Fibroblast of gingiva (primary cell): Measurements from ENCODE around the gene FAM72C.
"Not testable (repeated sequence)": the region's sequence is repeated elsewhere in the genome, so short reads cannot be mapped to it uniquely, and the experiment has no call there.

Source experiments
- DNase-seq: peaks from one replicate; pipeline ENCODE4 v3.0.0-alpha.2; 2011; ENCODE audit warnings: low read depth

FAM72C gene

DNA sequence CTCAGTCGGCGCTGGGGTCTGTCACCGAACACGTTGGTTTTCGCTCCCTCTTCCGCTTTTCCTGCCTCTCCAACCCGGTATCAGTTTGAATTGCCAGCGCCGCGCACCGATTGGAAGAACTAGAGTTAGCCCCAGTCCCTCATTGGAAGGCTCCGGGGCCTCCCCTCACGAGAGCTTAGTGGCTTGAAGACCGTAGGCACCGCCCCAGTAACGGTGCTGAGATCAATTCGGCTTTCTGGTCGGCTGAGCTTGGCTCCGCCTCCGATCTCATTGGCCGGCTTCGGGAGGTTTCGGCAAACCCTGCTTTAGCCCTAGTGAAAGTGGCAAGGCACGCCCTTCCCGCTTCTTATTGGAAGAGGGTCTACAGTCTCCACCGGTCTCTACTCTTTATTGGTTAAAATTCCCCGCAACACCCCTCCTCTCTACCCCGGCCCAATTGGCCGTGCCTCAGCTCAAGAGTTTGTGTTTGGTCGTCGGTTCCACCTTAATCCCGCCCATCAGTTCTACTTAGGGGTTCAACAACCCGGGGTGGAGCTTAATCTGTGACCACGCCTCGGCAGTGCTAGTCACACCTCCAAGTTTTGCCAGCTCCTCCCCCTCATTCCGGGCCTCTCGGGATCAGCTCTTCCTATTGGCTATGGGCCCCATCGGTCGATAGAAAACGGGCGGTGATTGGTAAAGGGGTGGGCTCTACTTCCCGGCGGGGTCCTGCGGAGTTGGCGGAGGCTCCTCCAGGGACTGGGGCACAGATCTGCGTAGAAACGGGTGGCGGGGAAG, at the start of gene FAM72C:
FAM72C (minus strand) TSS at position 63 of the 777 bp plus-strand sequence. CDS start 845 bp downstream, outside the sequence.
- not testable (repeated sequence) for DNase-seq

DNA sequence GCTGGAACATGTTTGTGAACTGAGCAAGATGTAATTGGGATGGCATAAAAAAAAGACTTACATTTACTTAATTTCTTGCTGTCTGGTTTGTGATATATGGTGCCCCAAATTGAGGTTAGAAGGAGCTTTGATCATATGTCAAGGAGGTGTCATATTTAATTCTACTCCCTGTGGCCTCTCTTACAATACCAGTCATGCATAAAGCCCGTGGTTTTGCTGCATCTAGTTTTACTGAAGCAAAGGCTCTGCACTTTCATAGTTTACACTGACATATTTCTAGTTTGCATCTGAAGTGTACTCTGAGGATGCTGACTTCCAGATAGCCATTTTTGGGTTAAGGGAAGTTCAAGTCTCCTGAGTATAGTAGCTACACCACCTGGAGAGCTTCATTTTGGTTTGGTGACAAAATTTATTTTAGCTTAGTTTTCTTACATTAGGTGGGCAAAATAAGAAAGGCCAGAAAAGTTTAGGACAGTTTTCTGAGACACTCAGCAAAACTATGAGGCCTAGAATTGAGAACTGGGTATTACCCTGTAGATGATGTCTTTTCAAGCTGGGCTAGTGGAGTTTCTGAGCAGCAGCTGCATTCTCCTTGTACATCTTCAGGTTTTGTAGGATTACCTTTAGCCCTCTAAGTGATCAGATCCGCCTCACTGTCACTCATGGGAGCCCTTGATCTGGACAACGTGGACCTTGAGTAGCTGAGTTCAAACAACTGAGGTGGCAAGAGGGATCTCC, 48.4 kb upstream of the FAM72C start:
- DNase-seq = not testable (repeated sequence)

DNA sequence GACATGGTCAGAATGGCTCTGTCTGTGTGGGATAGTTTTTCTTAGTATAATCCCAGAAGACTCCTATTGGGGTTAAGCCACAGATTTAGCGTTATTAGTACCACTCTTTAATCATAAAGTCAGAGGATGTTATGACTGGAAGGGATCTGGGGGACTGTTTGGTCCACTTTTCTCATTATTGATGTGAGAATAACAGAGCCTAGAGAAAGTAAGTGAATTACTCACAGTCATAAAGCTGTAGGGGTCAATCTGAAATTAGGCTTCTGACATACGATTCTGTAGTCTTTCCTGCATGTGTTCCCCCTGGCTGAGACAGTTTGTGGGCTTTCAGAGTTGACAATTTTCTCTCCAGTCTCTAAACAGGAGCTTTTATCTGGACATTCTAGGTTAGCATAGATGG, 47.3 kb upstream of the FAM72C start:
- DNase-seq = not testable (repeated sequence)

DNA sequence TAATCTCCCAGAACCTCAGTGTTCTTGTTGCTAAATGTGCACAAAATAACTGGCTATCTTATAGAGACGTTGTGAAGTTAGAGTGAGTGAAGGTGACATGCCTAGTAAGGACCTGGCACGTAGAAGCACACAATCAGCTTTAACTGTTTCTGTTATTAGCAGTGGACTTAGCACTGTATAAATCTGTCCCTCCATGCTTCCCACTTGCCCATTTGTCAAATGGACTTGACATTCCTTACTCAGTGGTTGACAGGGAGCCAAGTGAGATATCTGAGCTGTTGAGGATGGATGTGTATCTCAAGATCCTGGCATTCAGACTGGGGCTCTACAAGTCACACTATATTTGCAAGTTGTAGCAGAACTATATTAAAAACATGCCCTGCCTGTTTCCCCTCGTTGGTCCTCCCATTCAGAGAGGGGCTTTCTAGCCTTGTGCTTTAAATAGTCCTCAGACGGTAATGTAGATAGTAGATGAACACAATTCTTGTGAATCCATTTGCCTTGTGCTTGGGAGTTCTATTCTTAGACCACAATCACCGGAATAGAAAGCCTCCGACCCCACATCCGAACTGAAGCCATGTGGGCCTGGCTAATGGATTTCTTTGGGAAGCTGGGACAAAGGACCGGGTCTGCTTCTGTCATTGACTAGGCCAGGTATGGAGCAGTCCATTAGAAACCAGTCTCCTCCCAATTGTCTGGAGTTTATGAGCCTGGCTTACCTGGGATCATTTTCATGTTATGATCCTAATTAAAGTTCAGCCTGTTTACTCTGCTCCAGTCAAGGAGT, 43.6 kb upstream of the FAM72C start:
- not testable (repeated sequence) for DNase-seq

DNA sequence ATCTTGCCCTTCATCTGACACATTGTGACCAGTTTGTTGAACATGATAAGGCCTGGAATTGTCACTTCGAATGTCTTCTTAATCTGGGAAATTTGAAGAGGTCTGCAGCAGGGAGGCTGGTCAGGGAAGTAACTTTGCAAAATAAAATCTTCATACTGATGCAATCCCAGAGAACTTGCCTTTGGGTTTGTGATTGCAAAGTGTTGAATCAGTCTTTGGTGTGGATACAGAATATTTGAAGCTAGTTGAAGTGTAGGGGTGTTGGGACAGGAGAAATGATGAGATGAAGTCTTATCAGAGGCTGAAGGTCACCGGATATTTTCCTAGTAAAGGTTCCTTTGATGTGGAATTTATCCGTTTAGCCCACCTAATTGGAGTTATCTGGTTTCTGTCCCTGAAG, 42.7 kb upstream of the FAM72C start:
- not testable (repeated sequence) for DNase-seq

DNA sequence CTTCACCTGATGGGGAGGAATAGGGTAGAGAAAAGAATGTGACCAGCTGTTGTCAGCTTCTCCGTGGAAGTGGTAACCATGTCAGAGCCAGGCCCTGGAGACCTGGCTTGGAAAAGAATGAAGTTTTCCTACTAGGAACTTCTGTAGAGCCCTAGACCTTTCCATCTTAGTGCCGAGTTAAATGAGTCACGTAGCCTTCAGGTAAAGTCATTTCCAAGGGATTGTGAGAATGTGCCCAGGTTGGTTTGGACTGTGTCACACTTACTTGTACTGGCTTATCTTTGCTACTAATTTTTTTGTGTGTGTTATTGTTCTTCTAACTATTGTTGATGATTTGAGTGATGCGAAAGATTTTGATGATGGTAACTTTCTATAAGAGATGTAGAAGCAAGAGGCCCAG, 42.3 kb upstream of the FAM72C start:
- DNase-seq = not testable (repeated sequence)

DNA sequence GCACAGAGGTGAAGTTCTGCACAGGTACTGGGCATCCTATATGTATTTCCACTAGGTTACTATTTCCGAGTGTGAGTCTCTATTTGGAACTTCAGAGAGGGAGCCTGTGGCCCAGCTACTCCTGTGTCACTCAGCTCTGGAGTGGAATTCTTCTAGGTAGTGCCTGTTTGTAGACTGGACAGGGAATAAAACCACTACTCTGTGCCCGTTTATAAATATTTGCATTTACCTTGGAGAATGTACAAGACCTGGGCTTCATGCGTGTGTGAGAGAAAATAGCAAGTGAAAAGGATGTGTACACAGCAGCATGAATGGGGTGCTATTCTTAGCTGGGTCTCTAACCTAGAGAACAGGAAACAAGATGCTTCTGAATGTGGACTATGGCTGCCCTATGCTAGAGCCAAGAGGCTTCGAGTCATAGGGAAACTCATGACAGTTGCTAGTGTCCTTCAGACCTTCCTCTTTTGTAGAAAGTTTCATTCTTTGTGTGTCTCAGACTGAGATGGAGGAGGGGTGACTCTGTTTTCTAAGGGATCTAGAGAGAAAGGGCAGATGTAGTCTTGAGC, 40.5 kb upstream of the FAM72C start:
- not testable (repeated sequence) for DNase-seq

DNA sequence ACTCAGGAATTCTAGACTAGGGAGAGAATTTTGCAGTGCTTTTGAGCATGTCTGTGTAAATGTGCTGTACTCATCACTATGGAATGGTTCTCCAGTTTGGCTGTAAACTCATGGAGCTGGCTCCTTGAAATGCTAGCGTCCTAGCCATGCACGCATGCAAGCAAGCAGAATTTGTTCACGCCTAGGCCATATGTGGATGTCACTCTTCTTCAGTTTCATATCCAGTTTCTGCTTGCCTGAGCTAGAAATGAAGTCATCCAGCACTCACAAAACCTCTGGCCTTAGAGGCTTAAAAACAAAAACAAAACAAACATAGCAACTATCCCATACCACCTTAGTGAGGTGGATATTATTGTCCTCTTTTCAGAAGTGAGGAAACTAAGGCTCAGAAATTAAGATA, 37.6 kb upstream of the FAM72C start:
- DNase-seq = not testable (repeated sequence)

DNA sequence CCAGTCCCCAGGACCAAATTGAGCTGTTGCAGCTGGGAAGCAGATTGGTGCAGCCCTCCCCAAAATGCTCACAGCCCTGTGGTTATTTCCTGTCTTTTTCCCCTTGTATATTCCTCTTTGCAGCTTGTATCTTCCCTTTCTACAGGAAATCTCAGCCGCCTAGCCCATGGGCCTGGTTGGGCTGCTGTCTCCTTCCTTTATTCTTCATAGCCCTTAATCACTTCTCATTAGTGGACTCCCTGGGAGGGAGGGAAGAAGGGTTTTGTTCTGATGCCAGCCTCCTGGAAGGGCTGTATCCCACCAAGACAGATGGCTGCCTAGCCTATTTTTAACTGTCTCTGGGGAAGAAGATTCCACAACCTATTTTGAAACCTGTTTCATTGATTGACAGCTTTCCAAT, 32.5 kb upstream of the FAM72C start:
- not testable (repeated sequence) for DNase-seq

DNA sequence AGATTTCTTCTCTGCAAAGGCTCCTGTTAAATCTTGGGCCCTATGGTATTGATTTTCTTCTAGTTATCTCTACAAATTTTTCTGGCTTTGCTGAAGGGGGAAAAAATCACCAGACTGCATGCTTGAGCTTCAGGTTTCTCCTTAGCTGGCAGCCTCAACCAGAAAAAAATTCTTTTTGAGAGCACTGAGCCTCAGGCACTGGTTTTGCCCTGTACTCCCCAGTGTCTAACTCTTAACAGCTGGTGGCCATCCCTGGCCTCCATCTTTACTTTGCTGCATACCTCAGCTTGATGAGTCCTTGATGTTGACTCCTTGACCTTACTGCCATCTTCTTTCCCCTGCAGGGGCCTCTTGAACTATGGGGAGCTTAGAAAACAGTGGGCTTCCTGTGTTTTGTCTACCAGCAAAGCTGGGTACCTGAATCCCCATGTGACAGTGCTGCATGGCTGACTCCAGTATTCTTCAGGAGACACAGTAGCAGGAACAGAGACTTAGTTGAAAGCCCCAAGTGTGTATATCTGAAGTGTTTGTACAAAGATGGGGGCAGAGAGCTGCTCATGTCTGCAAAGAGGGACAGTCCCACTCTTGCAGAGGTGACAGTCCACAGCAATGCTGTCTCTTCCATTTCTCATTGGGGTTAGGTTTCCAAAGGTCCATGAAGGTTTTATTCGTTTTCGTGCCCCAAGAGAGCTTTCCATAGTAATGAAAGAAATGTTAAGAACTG, 31.7 kb upstream of the FAM72C start:
- not testable (repeated sequence) for DNase-seq

DNA sequence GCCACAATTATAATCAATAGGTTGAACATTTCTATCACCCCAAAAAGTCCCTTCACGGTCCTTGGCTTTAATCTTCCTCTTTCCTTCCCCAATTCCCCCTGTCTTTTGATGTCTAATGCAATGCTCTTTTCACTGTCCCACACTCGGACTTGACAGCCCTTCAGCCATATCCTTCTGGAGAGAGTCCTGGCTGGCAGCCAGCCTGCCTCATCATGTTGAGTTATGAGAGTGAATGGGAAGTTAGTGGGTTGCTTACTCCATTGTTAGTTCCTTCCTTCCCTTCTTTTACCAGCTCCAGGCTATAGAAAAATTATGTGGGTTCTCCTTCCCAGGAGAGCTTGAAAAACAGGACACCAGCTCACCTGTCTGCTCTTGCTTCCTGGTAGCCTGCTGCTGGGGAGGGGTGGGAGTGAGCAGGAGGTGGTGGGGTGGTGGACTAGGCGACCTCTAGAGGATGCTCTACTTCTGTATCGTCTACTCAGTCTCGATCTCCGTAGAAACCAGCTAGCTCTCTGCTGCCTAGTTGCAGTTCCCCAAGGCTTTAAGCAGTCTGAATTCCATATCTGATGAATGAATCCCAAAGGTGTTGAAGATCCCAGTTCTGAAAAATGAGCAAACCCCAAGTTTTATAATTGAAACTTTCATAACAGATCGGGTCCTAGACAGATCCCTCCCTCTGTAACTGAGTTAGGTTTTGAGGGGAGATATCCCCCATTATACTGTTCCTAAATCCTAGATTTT, 30.5 kb upstream of the FAM72C start:
- not testable (repeated sequence) for DNase-seq

DNA sequence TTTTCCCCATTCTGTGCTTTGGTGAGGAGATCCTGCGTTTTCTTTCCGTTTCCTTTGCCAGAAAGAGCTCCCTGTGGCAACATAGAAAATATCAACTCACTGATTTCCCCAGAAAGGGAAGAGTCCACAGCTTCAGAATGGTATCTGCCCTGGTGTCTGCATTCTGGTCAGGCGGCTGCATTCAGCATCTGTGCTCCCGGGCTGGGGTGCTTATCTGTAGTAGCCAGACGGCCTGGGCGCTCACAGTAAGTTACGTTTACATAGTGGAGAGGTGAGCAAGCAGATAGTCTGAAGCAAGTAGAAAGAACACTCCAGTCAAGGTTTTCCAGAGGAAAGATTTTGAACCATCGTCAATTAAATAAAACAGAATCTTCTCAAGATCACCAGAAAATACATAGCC, 29.3 kb upstream of the FAM72C start:
- not testable (repeated sequence) for DNase-seq

DNA sequence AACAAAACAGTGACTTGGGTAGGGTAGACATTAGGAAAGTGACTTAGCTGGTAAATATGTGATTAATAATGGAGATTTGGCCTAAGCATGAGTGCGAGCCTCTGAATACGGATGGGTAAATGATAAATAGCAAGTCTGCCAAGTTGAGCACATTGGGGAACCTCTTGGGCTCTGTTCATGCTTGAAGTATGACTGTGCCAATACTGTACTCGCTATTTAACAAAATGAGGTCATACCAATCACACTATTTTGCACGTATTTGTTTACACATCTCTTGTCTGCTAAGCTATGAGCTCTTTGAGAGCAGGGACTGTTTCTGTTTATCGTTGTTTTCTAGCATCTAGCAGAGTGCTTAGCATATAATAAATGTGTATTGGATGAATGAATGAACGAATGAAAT, 24.2 kb upstream of the FAM72C start:
- not testable (repeated sequence) for DNase-seq

DNA sequence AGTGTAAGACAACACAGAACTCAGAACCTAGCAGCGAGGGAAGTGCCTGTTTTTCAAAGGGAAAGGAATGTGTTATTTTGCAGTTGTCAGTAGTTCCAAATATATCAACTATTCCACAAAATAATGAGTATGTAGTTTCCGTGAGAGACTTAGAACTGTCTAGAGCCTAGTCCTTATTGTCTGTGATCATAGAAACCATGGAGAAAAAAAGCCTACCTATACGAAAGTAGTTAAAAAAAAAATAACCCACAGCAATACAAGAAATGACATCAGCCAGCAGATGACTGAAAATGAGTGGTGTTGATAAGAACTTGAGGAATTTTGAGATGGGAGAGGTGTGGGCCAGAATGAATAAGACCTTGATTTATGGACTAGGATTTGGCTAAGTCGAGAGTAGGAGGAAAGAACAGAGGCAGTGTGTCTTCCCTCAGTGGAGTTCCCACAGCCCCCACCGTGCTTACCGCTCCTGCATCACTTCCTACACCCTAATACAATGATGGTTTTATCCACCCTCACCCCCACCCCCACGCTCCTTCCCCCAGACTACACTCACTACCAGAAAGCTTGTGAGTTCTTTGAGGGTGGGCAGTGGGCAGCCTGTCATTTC, 21.6 kb upstream of the FAM72C start:
- DNase-seq = not testable (repeated sequence)

DNA sequence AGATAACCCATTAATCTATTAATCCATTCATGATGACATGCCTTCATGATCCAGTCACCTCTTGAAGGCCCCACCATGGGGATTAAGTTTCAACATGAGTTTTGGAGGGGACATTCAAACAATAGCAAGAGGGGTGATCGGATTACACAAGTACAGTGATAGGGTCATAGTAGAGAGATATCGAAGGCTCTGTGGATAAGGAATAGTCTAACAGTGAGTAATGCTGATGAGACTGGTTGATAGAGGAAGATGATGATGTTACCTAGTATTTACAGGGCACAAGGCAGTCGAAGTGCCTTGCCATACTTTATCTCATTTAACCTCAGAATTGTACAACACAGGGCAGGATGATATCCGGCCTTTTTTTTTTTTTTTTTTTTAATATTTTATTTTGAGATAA, 18.9 kb upstream of the FAM72C start:
- DNase-seq = not testable (repeated sequence)

DNA sequence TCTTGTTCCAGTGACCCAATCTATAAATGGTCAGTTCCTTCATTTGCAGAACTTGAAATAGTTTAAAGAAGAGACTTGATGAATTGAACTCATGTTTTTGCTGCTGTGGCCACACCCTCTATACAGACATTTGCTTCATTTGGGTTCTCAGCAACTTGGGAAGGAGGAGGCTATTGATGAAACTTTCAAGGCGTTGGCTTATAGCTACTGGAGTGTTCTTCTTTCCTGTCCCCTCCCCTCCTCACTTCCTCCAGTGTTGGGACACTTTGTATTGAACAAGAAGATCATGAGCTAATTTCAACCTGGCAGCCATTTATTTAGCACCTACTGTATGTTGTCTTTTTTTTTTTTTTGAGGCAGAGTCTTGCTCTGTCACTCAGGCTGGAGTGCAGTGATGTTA, 17.9 kb upstream of the FAM72C start:
- not testable (repeated sequence) for DNase-seq

DNA sequence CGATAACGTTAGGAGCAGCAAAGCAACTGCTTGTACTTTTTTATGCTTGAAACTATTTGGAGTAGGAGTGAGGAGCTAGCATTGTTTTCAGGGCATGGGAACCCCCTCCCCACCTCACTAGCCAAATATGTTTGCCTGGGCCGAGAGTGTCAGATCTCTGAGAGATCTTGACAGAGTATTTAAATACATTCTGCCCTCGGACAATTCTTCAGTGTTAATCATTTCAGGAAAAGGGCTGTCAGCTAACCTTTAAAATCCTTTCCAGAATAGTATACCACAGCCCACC, 17.6 kb upstream of the FAM72C start:
- not testable (repeated sequence) for DNase-seq

DNA sequence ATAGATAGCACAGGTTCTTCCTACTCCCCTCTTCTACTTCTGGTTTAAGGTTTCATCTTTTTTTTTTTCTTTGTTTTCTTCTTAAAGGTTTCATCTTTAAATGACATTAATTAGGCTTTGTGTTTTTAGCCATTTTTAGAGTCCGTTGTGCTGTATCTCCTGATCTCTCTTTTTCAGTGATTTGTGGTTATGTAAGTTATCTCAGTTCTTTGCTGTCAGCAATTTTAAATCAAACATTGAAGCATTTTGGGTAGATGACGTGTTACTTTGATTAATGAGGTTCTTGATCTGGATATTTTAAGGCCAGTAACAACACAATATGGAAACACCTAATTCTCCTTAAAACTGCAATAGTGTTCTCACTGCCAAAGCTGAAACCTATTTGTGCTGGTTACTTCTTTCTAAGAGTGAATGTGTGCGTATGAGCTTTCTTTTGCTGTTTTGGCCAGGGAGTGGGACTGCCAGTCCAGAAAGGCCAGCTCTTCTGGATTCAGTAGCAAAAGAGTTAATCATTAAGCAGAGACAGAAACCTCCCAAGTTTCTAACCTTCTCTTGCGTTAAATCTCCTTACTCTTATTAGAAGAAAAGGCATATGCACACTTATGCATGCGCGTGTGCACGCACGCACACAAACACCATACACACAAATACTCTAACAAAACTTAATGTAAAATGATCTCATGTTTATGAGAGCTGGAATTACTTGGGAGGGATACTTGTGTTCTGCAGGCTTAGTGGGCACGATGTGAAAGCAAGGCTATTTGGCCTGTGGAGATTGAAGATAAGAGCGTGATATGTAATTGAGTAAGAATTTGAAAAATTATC, 17.0 kb upstream of the FAM72C start:
- DNase-seq = not testable (repeated sequence)

DNA sequence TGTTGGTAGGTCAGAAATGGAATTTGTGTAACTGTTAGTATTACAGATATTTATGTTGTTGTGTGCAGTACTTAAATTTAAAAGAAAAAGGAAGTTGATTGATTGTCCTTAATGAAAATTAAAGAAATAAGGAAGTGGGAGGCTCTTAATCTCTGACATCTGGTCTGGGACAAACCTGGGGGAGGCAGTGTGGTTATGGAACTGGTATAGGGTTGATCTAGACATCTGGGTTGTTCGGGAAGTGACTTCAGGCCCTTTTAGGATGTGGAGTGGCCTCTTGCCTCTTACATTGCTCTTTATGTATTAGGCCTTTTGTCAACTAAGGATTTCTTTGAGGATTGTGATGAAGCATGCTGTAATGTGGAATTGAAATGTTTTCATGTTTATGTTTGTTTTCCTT, 16.1 kb upstream of the FAM72C start:
- DNase-seq = not testable (repeated sequence)
